Embryonic facial prominence (tissue), 1 donor: ENCODE measurements around the gene TMEM245.
"Not testable (repeated sequence)": the region's sequence is repeated elsewhere in the genome, so short reads cannot be mapped to it uniquely, and the experiment has no call there.

Experiments used
- DNase-seq: peaks from one replicate; pipeline ENCODE4 v3.0.0-alpha.2; 2016; ENCODE audit errors: extremely low spot score

Gene TMEM245

GRCh38 chr9:109063760-109064159, 56.0 kb downstream of the TMEM245 start:
- no peak for DNase-seq

GRCh38 chr9:109062543-109062942, 57.2 kb downstream of the TMEM245 start:
- no peak for DNase-seq

GRCh38 chr9:109060191-109060590, 59.6 kb downstream of the TMEM245 start:
- DNase-seq = no peak

GRCh38 chr9:109053121-109053520, 66.6 kb downstream of the TMEM245 start:
- not testable (repeated sequence) for DNase-seq

- DNase-seq = no peak
Measured at GRCh38 chr9:109052416-109052815, 67.3 kb downstream of the TMEM245 start.

GRCh38 chr9:109051733-109052132, 68.0 kb downstream of the TMEM245 start:
- DNase-seq = no peak

- DNase-seq = no peak
Measured at GRCh38 chr9:109050444-109050843, 69.3 kb downstream of the TMEM245 start.

GRCh38 chr9:109048822-109049221, 70.9 kb downstream of the TMEM245 start:
- DNase-seq = no peak

GRCh38 chr9:109047259-109047658, 72.5 kb downstream of the TMEM245 start:
- DNase-seq = no peak

GRCh38 chr9:109046346-109046745, 73.4 kb downstream of the TMEM245 start:
- DNase-seq = no peak

GRCh38 chr9:109043578-109043977, 76.2 kb downstream of the TMEM245 start:
- no peak for DNase-seq

- DNase-seq = no peak
Measured at GRCh38 chr9:109040571-109040970, 79.2 kb downstream of the TMEM245 start.

- DNase-seq = no peak
Measured at GRCh38 chr9:109039539-109039938, 80.2 kb downstream of the TMEM245 start.

GRCh38 chr9:109037946-109038715, 81.6 kb downstream of the TMEM245 start:
- no peak for DNase-seq

- DNase-seq = no peak
Measured at GRCh38 chr9:109036744-109037680, 82.7 kb downstream of the TMEM245 start.

GRCh38 chr9:109035684-109036423, 83.9 kb downstream of the TMEM245 start:
- DNase-seq = no peak

GRCh38 chr9:109033941-109034700, 85.6 kb downstream of the TMEM245 start:
- DNase-seq = no peak

GRCh38 chr9:109031241-109031640, 88.5 kb downstream of the TMEM245 start:
- DNase-seq = no peak

GRCh38 chr9:109030426-109030825, 89.3 kb downstream of the TMEM245 start:
- DNase-seq = no peak

- DNase-seq = no peak
Measured at GRCh38 chr9:109028457-109028856, 91.3 kb downstream of the TMEM245 start.

GRCh38 chr9:109027176-109027575, 92.6 kb downstream of the TMEM245 start:
- no peak for DNase-seq
